ENCODE measurements around the gene PITHD1. TPM values are rescaled to one million over a fixed set of nuclear protein-coding genes. Genes with fewer than 3 reads are reported as not detected.

PITHD1 gene
- total and polyA plus RNA-seq, 2 donors (not counting 3 experiments of a cell fraction or from before 2014, with no cell fraction given), result 35.8 to 43.1 TPM

DNA sequence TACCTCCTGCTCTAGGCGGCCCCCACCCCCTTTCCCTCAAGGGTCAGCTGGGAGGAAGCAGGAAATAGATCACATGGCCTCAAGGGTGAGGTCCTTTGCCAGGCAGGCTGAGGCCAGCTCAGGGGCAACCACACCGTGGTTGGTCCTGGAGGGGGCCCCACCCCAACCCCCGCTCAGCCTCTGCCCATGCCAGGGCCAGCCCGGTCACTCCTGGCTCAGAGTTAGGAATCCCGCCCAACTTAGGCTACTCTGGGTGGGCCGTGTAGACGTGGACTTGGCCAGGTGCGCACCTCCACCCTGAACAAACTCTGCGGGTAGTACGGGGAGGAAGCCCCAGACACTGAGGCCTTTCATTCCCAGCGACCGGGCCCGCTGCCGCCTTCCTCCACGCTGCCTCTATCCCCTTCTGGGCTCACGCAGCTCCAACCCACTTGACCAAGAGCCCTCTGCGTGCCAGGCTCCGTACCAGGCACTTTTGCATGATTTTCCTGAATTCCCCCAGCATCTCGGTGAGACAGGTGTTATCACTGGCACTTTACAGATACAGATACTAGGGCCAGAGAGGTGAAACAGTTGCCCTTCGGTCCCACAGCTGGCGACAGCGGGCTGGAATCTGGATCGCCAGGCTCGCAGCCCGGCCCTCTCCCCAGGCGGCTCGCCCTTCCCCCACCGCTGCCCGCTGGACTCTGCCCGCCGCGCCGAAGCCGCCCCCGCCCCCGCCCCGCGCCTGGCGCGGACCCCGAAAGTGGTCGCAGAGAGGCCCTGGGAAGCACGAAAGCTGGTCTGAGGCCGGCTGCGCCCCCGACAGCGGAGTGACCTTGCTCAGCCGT is 21.6 kb downstream of the PITHD1 start:
- dilution Hi-C loops (cut with MboI; ENCODE audit: extremely low pct_ligation_motif_present, low sequenced_read_pairs) (no loop called here), intact Hi-C loops (cut with micrococcal nuclease) (loop anchor here (1.0 to 5.0 kb wide), 5 partner anchors 8 to 242 kb away; partner anchors contain the start of genes ID3, LYPLA2, PITHD1 and PNRC2)
- FAIRE-seq, result peak; percentile 12
- no peak overlapping the region for H2AFZ ChIP-seq (ENCODE audit: low read depth, low read length)
- POLR2A ChIA-PET, result interaction anchor here (0.9 to 1.8 kb wide), 5 partner anchors 8 to 25 kb away, joined by 3 to 9 read pairs (median 5); partner anchors contain the start of genes LYPLA2 and PITHD1
- peak overlapping the region; percentile 56 for H3K4me2 ChIP-seq (ENCODE audit: insufficient read depth, low read length)
- CTCF ChIA-PET, result interaction anchor here (0.7 to 4.6 kb wide), 6 partner anchors 8 to 28 kb away, joined by 3 to 43 read pairs (median 8); partner anchors contain the start of genes HMGCL and PITHD1
- H4K20me1 ChIP-seq (replicated peaks; ENCODE audit: control insufficient read depth, extremely low read depth, insufficient read depth, low read length), result no peaks in the 10 kb centered on the region
- peak overlapping the region; percentile 45 to 83 (median 55) for H3K4me3 ChIP-seq (replicated peaks in 1 of 3; ENCODE audit: insufficient read depth in 1 of 3, low read depth in 1 of 3, low read length in 3 of 3)
- no peaks in the 10 kb centered on the region for H3K27me3 ChIP-seq (ENCODE audit: control insufficient read depth in 2 of 2, insufficient read depth in 2 of 2, low read length in 2 of 2)
- TF ChIP-seq POLR2A (IDR thresholded peaks at IDR 0.05; ENCODE audit: low read depth, low read length), result peak; percentile 97
- TF ChIP-seq POLR2AphosphoS5 (IDR thresholded peaks at IDR 0.05; ENCODE audit: insufficient read depth, low read depth, low read length), result peak; percentile 95
- peak; percentile 76 for TF ChIP-seq MYC (IDR thresholded peaks at IDR 0.05; ENCODE audit: low read depth, low read length)
- no peak for TF ChIP-seq EZH2 (IDR thresholded peaks at IDR 0.05; ENCODE audit: borderline replicate concordance, low read depth, low read length, severe bottlenecking)
- TF ChIP-seq GATA2 (IDR thresholded peaks at IDR 0.05; ENCODE audit: insufficient read depth, insufficient read length, low read depth, low read length), result no peak
- TF ChIP-seq, protein P1, sequence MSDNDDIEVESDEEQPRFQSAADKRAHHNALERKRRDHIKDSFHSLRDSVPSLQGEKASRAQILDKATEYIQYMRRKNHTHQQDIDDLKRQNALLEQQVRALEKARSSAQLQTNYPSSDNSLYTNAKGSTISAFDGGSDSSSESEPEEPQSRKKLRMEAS (IDR thresholded peaks at IDR 0.05; ENCODE audit: insufficient read depth, insufficient read length), result peak; percentile 70
- peak; percentile 78 for TF ChIP-seq FOS (IDR thresholded peaks at IDR 0.05; ENCODE audit: borderline replicate concordance, insufficient read depth, low read length)
- peaks cover 0 to 27% of the 10 kb centered on the region in 2 experiments for H3K36me3 ChIP-seq (ENCODE audit: control insufficient read depth in 2 of 2, extremely low read depth in 1 of 2, insufficient read depth in 2 of 2, low read length in 2 of 2)
- H3K4me1 ChIP-seq (ENCODE audit: control insufficient read depth, extremely low read depth, insufficient read depth, low read length), result peaks cover 15% of the 10 kb centered on the region
- no peaks in the 10 kb centered on the region for H3K79me2 ChIP-seq (ENCODE audit: control insufficient read depth, insufficient read depth, low read length)
- H3K9me1 ChIP-seq (replicated peaks; ENCODE audit: control insufficient read depth, extremely low read depth, insufficient read depth, low read length), result no peaks in the 10 kb centered on the region
- peak; percentile 85 for DNase-seq (ENCODE audit: low read depth, low spot score)
- peak overlapping the region; percentile 87 for H3K9ac ChIP-seq (replicated peaks; ENCODE audit: extremely low read depth, insufficient read depth, low read length)
- BruUV-seq (replicated peaks), result TSS peak; percentile 74
- peak overlapping the region; percentile 62 for H3K27ac ChIP-seq (ENCODE audit: insufficient read depth, low read depth, low read length)
- H3K9me3 ChIP-seq (replicated peaks; ENCODE audit: control insufficient read depth, insufficient read depth, low read length), result no peaks in the 10 kb centered on the region
